Suppressor macrophage (primary cell): ENCODE results near the gene METTL13.

ENCODE experiments used
- DNase-seq, 4 experiments: peaks; one replicate each; pipeline ENCODE4 v3.0.0-alpha.2; 2020 to 2022

The METTL13 gene

DNA sequence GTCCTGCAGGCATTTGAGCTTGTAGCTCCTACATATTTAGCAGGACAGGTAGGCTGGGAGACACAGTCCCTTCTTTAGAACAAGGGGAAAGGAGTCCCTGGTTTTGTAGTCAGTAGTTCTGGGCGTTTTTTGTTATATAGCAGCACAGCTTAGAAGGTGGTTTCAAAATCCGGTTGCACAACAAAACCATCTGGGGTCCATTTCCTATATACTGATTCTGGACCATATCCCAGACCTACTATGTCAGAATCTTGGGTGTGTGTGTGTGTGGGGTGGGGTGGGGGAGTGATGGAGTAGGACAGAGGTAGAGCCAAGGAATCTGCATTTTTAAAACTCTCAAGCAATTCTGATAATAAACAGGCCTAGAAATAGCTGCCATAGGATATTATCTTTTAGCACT, 21.6 kb downstream of the METTL13 start:
- DNase-seq: no peak

DNA sequence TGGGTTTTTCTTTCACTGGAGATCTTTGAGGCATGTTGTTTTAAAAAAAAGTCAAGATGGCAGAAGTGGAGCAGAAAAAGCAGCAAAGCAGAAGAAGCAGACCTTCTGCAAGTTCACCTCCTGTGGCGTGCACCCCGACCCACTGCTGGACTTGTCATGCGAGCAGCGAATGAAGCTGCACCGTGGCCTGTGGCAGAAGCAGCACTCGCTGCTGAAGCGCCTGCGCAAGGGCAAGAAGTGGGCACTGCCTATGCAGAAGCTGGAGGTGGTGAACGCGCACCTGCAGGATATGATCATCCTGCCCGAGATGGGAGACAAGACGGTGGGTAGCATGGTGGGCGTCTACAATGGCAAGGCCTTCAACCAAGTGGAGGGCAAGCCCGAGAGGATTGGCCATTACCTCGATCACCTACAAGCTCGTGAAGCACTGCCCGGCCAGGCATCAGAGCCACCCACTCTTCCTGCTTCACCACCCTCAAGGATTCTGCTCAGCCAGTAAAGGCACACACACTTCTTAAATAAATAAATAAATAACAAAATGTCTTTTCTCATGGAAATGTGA, 22.1 kb downstream of the METTL13 start:
- no peak for DNase-seq

DNA sequence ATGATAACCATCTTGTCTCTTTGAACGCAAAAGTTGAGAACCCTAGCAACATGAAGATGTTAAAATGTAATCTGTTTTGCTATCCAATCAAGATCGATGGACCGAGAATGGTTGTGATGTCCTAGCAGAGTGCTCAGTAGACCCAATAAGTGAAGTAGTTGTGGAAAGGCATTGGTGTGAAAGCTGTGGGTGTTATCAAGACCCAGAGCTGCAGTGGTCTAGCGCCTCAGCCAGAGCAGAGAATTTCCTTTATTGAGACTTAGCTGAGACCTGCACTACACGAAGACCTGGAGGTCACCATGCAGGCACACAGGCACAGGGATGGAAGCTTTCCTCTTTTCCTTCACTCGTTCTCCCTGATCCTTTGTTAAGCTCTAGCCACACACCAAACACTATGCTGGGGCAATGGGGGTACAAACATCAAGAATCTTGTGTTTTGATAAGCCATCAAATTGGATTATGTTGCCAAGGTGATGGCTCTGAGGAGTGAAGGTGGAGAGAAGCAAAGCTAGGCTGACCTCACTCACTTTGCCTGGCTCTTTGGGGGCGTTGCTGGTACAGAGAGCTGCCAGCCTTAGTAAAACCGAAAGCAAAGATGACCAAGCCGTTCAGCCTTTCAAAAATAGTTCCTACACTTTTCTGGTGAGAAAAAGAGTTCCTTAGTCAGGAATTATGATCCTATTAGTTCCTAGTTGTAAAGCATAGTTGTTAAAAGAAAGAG, 24.1 kb downstream of the METTL13 start:
- DNase-seq: peak in 3 of 4 experiments; percentile 44 to 57 (median 49)

DNA sequence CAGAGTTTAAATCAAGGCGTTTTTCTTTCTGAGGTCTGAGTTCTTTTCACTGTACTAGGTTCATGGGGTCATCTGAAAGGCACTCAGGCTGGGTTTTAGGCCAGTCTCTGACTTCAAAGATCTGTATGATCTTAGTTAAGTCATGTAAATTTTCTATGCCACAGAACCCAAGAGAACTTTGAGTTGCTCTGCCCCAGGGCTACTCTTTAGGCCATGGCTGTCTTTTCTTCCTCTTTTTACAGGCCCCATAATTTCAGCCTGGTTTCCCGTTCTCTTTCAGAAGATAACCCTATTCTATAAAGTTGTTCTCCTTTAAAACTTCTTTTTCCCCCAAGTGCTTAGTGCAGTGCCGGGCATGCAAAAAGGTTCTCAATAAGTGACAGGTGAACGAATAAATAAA, 26.1 kb downstream of the METTL13 start:
- peak; percentile 17 to 48 (median 38) for DNase-seq

- no peak for DNase-seq
Observed at GRCh38 chr1:171809834-171810233, 28.4 kb downstream of the METTL13 start.

DNA sequence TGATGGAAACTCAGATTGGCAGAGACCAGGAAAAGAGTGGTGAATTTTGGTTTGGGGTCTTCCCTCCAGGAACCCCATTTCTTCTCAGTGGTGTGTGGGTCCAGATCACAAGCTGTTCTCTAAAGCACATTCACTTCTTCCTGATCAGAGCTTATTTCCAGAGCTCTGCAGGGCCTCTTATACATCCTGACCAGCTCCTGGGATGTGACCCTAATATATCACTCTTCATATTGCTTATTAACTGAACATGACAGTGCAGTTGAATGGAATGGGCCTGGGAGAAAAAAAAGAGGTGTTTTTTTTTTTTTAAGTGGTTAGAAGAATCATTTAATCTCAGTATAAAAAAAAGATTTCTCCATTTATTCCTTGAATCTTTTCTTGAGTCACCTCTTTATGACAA, 30.2 kb downstream of the METTL13 start:
- DNase-seq: no peak

DNA sequence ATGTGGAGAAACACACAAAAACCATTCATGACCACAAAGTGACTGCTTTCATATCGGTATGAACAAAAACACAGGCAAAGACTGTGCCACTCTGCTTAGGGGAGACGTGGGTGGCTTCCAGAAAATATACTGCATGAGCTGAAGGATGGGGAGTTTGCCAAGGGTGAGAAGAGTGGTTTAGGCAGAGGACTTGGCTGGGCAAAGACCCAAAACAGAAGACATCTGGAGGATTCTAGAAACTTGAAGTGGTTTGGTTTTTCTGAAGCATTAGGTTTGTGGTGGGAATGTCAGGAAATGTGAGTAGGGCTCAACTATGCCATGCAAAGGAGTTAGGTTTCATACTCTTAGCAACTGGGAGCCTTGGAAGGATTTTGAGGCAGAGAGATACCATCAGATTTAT, 33.2 kb downstream of the METTL13 start:
- no peak for DNase-seq

DNA sequence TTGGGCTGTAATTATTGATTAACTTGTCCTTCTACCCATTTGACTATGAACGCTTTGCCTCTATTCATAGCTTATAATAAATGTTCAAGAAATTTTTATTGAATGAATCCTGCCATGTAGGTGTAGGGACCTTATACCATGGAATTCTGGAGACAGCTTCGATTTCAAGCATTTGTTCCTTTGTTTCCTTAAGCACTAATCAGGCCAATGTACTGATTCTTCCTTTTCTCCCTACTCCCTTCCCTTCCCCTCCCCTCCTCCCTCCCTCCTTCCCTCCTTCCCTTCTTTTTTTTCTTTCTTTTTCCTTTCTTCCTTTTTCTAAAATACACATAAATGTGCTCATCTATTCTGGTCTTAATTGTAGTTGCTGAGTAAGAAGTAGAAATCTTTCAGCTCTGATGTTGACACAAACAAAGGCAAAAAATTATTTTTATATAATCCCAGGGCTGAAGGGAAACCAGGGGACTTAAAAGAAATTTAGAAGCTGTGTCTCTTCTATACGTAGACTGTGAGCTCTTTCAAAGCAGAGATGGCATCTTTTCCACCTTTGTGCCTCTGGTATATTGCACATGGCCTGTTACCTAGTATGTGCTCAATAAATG, 34.9 kb downstream of the METTL13 start:
- DNase-seq: no peak

GRCh38 chr1:171817511-171818265, 36.2 kb downstream of the METTL13 start:
- peak; percentile 72 to 88 (median 83) for DNase-seq

GRCh38 chr1:171819946-171820345, 38.5 kb downstream of the METTL13 start:
- no peak for DNase-seq

GRCh38 chr1:171826973-171827372, 45.5 kb downstream of the METTL13 start:
- no peak for DNase-seq

GRCh38 chr1:171828794-171829193, 47.3 kb downstream of the METTL13 start:
- DNase-seq: peak in 2 of 4 experiments; percentile 50 to 55

DNA sequence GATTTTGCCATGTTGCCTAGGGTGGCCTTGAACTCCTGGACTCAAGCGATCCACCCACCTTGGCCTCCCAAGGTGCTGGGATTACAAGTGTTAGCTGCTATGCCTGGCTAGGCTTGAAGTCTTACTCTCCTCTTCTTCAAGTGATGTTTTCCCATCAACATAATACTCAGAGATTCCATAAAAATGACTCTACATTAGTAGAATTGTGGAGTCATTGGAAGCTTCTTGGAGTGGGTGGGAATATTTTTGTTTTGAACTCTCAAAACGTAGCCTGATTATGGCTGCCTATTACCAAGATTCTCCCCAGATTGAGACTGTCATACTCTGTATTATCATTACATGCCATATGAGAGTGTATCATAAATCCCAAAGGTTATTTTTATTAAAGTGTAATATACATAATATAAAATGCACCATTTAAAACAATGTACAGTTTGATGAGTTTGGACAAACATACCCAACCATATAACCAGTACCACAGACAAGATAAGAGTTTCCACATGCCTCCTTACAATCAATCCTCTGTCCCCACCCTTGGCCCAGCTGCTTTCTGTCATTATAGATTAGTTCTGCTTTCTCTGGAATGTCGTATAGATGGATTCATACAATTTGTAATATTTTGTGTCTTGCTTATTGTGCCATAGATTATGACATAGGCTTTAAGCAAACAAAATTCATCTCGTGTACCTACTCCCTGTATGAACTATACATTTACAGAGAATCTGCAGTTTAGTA, 51.8 kb downstream of the METTL13 start:
- DNase-seq: no peak

- no peak for DNase-seq
Observed at GRCh38 chr1:171834821-171835220, 53.4 kb downstream of the METTL13 start.

GRCh38 chr1:171835891-171836290, 54.4 kb downstream of the METTL13 start:
- DNase-seq: no peak

GRCh38 chr1:171841050-171841910, 59.8 kb downstream of the METTL13 start, which contains the start of gene DNM3:
Gene DNM3, plus strand, starts transcription at chr1:171841498. Its CDS starts 159 bp downstream, at chr1:171841657.
- DNase-seq: peak; percentile 87 to 96 (median 94)

DNA sequence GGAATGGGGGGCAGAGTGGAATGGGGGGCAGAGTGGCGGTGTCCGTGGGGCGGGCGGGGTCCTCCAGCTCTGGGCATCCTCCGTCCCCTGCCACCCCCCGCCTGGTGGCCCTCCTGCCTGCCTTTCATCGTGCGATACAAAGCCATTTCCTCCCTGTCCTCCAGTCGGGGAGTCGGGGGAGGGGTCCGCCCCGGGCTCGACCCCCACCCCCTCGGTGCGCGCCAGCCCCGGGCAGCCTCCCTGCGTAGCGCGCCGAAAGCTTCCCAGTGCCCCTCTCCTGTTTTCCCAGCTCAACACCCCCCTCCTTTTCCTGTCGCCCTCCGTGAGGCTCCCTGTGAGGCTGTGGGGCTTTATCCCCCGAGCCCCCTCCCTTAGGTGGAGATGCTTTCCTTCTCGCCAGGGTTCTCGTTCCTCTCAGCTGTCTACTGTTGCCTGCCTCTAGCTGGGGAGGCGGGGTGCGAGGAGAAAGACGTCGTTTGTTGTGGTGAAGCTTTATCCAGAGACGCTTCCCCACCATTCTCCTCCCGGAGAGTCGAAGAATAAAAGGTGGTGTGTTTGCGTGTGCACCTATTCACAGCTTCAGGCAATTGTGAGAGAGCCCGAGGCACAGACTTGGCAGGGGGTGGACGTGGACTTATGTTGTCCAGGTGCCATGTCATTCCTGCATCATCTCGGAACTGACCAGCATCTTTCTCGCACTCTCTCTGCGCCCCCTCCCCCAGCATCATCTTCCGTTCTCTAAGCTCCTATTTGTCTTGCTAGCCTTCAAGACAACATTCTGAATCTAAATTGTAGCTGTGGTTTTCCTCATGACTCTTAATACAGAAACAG, 60.7 kb downstream of the METTL13 start:
- peak in 3 of 4 experiments; percentile 21 to 41 (median 31) for DNase-seq

DNA sequence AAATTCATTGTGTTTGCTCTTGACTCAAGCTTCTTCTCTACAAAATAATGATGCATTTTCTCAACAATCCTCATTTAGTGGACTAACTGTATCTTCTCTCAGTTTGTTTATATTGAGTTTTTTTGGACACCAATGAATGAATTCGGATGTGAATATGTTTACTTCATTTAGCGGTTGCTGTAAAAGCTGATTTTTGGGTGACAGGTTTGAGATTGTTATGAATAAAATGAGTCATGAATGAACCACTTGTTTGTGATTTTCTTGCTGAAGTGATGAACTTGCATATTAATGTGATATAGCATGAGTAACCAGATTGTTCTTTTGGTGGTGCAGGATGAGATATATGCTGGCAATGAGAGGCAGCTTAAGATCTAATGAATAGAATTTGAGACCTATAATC, 62.9 kb downstream of the METTL13 start:
- DNase-seq: no peak

DNA sequence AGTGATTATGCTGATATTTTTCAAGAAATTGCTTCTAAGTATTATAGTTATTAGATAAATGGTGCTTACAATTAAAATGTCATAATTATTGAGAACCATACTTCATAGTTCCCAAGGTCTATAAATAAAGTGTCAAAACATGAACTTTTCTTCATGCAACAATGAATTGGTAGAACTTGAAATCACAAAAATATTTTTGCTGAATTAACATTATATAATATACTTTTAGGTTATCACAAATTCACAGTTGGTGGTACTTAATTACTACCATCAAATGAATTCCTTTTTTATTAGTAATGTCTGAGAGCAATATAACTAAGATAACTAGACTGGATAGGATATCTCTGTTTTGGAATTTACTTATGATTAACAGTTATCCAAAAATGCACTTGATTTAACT, 64.5 kb downstream of the METTL13 start:
- no peak for DNase-seq
